Measurements from ENCODE around the gene IGSF21.

The IGSF21 gene

DNA sequence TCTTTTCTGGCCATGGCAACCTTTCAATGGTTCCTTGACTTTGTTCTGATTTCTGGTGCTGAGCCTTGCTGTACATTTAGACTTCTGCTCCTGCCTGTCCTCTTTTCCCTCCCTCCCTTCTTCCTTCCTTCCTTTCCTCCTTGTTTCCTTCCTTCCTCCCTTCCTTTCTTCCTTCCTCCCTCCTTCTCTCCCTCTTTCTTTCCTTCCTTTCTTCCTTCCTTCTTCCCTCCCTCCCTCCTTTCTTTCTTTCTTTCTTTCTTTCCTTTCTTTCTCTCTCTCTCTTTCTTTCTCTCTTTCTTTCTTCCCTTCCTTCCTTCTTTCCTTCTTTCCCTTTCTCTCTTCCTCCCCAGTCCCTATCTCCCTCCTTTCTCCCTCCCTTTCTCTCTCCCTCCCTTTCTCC lies 10.4 kb upstream of the IGSF21 start:
- no peak for DNase-seq (ENCODE audit: low spot score)

- DNase-seq (ENCODE audit: low spot score) = no peak
These were observed 8.6 kb upstream of the IGSF21 start for GRCh38 chr1:18099026-18099425.

DNA sequence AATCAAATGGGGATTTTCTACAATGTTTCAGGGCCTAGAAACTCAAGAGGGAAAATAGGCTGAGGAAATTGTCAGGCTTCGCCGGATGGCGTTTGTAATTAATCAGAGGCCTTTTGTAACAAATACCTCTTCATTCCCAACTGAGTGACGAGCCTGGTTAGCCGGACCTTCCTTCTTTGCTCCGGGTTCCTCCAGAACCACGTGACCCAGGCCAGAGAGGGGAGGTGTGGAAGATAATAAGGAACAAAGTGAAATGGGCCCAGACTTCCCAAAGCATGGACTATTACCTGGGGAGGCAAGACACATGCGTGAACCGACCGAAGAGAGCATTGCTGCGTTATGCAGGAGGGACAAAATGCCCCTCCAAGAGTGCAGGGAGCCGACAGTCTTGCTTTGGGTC lies 7.5 kb upstream of the IGSF21 start:
- DNase-seq (ENCODE audit: low spot score) = no peak

DNA sequence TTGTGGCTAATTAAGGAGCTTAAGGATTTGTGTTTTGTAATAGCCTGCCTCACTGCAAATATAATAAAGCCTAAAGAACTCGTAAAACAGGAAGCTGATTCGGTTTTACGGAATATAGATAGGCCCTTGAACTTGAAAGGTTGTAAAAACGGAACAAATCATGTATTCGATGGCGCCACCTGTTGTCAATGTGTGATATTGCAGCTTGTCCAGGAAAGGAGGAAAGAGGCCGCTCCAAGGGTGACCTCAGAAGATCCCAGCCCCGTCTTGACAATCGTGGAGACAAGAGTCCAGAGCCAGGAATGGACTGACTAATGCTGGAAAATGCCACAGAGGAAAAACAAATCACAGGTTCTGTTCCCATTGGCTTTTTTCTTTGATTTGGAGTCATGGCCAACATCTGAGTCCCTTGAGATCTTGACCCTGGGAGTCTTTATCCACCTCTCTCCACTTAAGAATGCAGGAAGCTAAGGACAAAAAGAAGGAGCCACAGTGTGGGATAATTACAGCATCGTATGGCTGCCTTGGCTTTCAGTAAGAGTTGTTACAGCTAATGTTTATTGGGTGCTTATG lies 7.0 kb upstream of the IGSF21 start:
- peak; percentile 52 for DNase-seq (ENCODE audit: low spot score)

GRCh38 chr1:18101508-18101907 lies 6.1 kb upstream of the IGSF21 start:
- no peak for DNase-seq (ENCODE audit: low spot score)

DNA sequence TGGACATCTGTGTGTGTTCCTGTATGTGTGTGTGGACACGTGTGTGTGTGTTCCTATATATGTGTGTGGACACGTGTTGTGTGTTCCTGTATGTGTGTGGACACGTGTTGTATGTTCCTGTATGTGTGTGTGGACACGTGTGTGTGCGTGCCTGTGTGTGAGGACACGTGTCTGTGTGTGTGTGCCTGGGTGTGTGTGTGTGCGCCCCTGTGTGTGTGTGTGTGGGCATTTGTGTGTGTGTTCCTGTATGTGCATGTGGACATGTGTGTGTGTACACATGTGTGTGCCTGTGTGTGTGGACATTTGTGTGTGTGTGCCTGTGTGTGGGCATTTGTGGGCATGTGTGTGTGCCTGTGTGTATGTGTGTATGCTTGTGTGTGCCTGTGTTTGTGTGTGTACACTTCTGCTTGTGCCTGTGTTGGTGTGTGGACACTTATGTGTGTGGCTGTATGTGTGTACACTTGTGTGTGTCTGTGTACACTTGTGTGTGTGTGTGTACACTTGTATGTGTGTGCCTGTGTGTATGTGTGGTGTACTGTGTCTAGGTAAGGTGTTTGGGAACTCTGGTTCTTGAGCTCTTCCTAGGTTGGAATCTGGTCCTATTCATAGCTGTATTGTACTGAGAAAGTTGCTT lies 3.7 kb upstream of the IGSF21 start:
- DNase-seq (ENCODE audit: low spot score) = no peak

GRCh38 chr1:18104546-18105100 lies 3.0 kb upstream of the IGSF21 start:
- DNase-seq (ENCODE audit: low spot score) = no peak

DNA sequence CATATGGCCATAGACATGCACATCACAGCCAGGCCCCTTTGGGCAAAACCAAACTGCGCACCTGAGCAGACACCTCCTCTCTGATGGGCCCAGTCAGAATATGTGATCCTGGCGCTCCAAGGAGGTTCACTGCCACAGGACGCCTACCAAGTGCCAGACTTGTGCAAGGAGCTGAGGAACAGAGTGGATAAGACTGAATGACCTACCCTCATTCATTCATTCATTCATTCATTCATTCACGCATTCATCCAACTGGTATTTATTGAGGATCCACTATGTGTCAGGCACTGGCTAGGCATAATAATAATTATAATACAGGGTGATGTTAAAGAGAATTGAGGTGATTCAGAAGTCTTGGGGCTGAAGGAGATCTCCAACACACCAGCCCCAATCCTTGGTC lies 2.4 kb upstream of the IGSF21 start:
- no peak for DNase-seq (ENCODE audit: low spot score)

- DNase-seq (ENCODE audit: low spot score) = no peak
These were observed 880 bp downstream of the IGSF21 start for GRCh38 chr1:18108299-18109057.

- DNase-seq (ENCODE audit: low spot score) = no peak
These were observed 1.6 kb downstream of the IGSF21 start for GRCh38 chr1:18109058-18109755.

DNA sequence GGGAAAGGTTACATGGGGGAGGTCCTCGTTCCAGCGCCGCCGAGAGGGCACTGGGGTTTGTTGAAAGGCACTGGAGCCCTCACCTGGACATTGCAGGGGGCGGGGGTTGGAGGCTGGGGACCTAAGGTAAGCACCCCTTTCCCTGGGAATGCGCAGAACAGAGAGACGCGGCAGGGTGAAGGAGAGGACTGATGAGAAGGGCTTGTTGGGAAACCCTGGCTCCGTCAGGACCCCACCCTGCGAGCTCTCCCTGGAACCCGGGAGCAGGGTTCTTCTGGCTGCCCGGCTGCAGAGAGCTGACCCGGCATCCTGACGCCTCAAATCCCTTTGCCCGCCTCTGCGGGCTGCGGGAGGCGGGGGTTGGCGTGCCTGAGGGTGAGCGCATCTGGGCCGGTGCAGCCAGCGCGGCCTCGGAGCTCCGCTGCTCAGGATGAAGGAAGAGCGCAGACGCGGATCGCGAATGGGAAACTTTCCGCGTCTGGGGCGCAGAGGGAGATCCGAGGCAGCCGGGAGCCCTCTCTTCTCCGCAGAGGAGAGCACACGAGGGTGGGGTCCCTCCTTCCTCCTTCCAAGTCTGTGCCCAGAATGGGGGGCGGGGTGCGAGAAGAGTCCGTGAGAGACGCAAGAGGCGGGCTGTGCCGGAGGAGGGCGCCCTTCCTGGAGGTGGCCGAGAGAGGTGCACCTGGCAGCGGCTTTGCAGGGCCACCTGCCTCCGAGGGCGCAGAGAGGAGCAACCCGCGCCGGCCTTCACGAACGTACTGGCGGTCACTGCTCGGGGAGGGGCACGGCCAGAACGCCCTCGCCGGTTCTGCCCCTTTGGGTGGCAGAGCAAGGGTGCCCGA lies 2.4 kb downstream of the IGSF21 start:
- peak; percentile 34 for DNase-seq (ENCODE audit: low spot score)

DNA sequence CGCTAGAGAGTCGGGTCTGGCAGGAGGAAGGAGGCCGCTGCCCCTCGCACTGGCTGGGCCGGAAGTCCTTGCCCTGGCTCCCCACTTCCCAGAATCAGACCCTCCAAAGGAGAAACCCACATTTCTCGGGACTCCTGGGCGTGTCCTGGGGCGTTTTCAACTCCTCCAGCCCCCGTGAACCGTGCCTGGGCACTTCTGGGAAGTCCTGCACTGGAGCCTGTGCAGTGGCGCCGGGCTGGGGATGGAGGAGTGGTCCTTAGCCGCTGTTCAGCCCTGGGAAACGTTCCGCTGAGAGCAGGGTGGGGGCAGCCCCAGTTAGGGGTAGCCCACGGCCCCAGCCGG lies 3.0 kb downstream of the IGSF21 start:
- no peak for DNase-seq (ENCODE audit: low spot score)

GRCh38 chr1:18110968-18111367 lies 3.4 kb downstream of the IGSF21 start:
- no peak for DNase-seq (ENCODE audit: low spot score)

DNA sequence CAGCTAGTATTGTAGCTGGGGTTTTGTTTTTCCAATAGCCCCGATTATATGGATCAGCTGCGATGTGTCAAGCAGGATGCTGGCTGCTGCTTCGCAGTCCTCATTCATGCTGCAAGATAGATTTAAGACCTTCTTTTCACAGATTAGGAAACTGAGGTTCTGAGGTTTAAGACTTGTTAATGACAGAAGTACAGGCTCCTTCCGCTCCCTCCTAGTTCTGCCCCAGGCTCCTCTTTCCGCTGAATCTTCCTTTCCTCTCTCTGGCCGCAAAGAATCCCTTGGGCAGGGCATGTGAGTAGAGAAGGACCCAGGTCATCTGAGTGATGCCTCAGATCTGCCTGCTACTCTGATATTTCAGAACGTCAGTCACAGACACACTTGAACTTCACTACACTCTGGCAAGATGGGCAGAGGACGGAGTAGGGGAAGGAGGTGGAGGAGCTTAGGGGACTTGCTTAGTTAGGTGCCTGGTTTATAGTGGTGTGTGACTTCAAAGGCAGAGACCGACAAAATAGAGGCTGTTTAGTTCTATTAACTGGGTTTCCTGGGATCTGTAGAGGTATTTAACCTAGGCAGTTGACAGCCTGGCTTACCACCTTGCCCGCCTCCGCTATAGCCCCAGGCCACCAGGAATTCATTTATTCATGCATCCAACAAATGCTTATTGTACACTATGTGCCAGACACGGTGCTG lies 4.2 kb downstream of the IGSF21 start:
- DNase-seq (ENCODE audit: low spot score) = peak; percentile 46

GRCh38 chr1:18112611-18113010 lies 5.0 kb downstream of the IGSF21 start:
- no peak for DNase-seq (ENCODE audit: low spot score)

DNA sequence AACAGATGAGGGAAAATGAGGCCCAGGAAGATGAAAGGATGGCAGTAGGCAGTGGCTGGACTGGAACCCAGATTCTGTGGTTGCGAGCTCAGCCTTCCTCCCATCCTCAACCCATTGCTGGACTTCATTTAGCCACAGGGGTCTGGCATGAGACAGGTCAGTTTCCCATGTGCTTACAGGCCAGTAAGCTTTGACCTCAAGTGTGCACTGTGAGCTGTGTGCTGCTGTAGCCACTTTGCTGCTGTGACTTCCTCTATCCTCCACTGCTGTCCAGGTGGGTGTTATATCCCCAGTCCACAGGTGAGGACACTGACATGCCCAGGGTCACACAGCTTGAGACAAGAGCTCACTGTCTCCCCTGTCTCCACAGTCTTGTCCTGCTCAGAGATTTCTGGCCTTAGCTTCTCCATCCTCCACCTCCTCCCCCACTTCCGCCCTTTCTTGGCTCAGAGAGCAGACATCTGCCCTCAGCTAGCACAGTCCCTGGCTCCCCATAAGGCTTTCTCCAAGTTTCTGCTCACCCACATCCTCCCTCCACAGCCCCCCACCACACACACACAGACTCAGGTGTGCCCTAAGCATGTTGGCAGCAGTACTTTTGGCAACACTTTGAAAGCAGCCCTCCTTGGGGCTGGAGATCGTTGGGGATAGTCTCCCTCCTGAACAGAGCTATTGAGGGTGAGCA lies 7.3 kb downstream of the IGSF21 start:
- no peak for DNase-seq (ENCODE audit: low spot score)

DNA sequence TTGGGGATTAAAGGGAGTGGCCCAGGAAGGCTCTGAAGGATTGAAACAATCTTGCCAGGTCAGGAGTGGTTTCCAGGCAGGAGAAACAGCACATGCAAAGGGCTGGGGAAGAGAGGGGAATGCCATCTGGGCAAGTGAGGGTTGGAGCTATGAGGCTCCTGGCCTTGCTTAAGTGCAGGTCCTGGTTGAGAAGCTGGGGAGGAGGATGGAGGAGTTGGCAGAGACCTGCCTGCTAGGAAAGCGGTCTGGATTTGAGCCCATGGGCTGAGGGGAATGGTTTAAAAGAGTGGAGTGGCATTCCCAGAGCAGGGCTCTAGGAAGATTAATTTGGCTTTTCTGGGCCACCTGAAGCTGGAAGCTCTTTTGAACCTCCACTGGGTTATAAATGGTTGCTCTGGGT lies 9.2 kb downstream of the IGSF21 start:
- no peak for DNase-seq (ENCODE audit: low spot score)

DNA sequence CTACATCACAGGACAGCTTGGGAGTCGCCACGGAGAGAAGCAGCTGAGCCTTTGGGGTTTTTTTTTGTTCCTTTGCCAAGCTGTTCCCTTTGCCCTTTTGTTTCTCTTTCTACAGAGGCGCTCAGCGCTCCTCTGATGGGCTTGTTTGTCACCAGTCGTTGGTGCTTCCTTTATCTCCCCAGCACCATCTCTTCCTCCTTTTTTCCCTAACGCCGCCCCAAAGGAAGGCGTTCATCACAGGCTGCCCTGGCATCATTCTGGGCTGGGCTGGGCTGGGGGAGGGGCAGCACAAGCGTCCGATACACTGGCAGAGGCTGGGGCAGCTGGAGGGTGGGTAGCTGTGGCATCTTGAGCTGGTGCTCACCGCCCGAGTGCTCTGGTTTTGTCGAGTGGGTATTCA lies 10.5 kb downstream of the IGSF21 start:
- DNase-seq (ENCODE audit: low spot score) = no peak

- no peak for DNase-seq (ENCODE audit: low spot score)
These were observed 10.9 kb downstream of the IGSF21 start for GRCh38 chr1:18118491-18118890.

GRCh38 chr1:18119289-18119688 lies 11.7 kb downstream of the IGSF21 start:
- DNase-seq (ENCODE audit: low spot score) = no peak

All from SW480 (cell line).